HCT116 (cell line): ENCODE results near the gene TSPAN13. TPM values are rescaled to one million over a fixed set of nuclear protein-coding genes. Genes with fewer than 3 reads are reported as not detected.

Experiments used
- ATAC-seq: fragments of 200-7000 bp; cut with Tn5 transposase; 2 replicates; pipeline ENCODE4 v1.9.1; 2020; ENCODE audit warnings: mild to moderate bottlenecking, moderate library complexity
- BruUV-seq: library from RNA; stranded (reverse); fragments of 400-500 nt; replicated peaks from 2 replicates; lab custom pipeline; 2021; lab: Mats Ljungman, UMichigan
- CTCF ChIA-PET: fragments of 300-600 bp; sonication (Branson Sonifier 250); formaldehyde crosslinking; loops from one replicate; lab custom pipeline; 2021; ENCODE audit warnings: antibody characterized with exemption; lab: Charles Lee
- POLR2A ChIA-PET: fragments of 300-600, 350-600 bp; sonication (Branson Sonifier 250); formaldehyde crosslinking; loops from one replicate; lab custom pipeline; 2021; ENCODE audit warnings: antibody characterized with exemption; lab: Charles Lee
- RAD21 ChIA-PET, 2 experiments: fragments of 300-600 bp; sonication (Branson Sonifier 250); formaldehyde crosslinking; loops; one replicate each; lab custom pipeline; 2023; ENCODE audit warnings: low total read pairs in 2 of 2; ENCODE audit not compliant: uncharacterized antibody in 2 of 2, unreplicated experiment in 2 of 2, low non-redundant PET in 1 of 2; lab: Charles Lee
- DNase-seq: peaks from one replicate; pipeline ENCODE4 v3.0.0-alpha.2; 2010; ENCODE audit warnings: low read depth, low spot score
- H2AFZ ChIP-seq: fragments of 200-600 bp; shearing (Covaris generic), sonication (generic); 2 replicates; pipeline ENCODE4 v1.6.1; 2017; ENCODE audit warnings: low read depth, mixed run types, mixed read lengths, antibody characterized with exemption, low read length; ENCODE audit not compliant: poor library complexity, severe bottlenecking
- H3K27ac ChIP-seq: 2 replicates; pipeline ENCODE4 v1.5.1; 2012; ENCODE audit warnings: low read depth, low read length
- H3K27me3 ChIP-seq: fragments of 200-600 bp; sonication (generic); 2 replicates; pipeline ENCODE4 v1.6.1; 2016; ENCODE audit warnings: mixed run types, low read length, mixed read lengths; ENCODE audit not compliant: insufficient read depth
- H3K36me3 ChIP-seq, 2 experiments: fragments of 200-500 bp in 1 of 2; fragments of 200-600 bp in 1 of 2; sonication (Bioruptor generic) in 1 of 2; sonication (generic) in 1 of 2; 2 replicates each; pipeline versions ENCODE4 v1.5.1 to v1.6.1; 2014 to 2016; ENCODE audit warnings: low read length in 2 of 2, inconsistent platforms in 1 of 2, mixed read lengths in 1 of 2, mixed run types in 1 of 2; ENCODE audit not compliant: insufficient read depth in 2 of 2, control insufficient read depth in 1 of 2
- H3K4me1 ChIP-seq, 2 experiments: fragments of 200-600 bp in 1 of 2; sonication (generic) in 1 of 2; 2 replicates each; pipeline versions ENCODE4 v1.5.1 to v1.6.1; 2012 to 2017; ENCODE audit warnings: low read length in 2 of 2, inconsistent platforms in 1 of 2, mild to moderate bottlenecking in 1 of 2, mixed read lengths in 1 of 2, mixed run types in 1 of 2, moderate library complexity in 1 of 2; ENCODE audit not compliant: insufficient read depth in 2 of 2, control insufficient read depth in 1 of 2
- H3K4me2 ChIP-seq: fragments of 200-600 bp; sonication (generic); 2 replicates; pipeline ENCODE4 v1.6.1; 2017; ENCODE audit warnings: mixed run types, low read length, mixed read lengths
- H3K4me3 ChIP-seq, 2 experiments: fragments of 200-600 bp in 1 of 2; sonication (generic) in 1 of 2; replicated peaks in 1 of 2; 2 replicates each; pipeline ENCODE4 v1.5.1; 2011 to 2016; ENCODE audit warnings: low read length in 2 of 2, control low read depth in 1 of 2, low read depth in 1 of 2, mild to moderate bottlenecking in 1 of 2, mixed read lengths in 1 of 2, mixed run types in 1 of 2
- H3K79me2 ChIP-seq: fragments of 200-600 bp; sonication (generic); 2 replicates; pipeline ENCODE4 v1.6.1; 2017; ENCODE audit warnings: mild to moderate bottlenecking, mixed run types, low read length, moderate library complexity, mixed read lengths; ENCODE audit not compliant: insufficient read depth
- H3K9ac ChIP-seq: fragments of 200-600 bp; sonication (generic); 2 replicates; pipeline ENCODE4 v1.6.1; 2016; ENCODE audit warnings: low read length, mixed read lengths
- H3K9me2 ChIP-seq: fragments of 200-600 bp; sonication (generic), shearing (Covaris generic); 2 replicates; pipeline ENCODE4 v1.6.1; 2017; ENCODE audit warnings: mixed run types, mild to moderate bottlenecking, moderate library complexity; ENCODE audit not compliant: insufficient read depth
- H3K9me3 ChIP-seq, 2 experiments: fragments of 200-500 bp in 1 of 2; fragments of 200-600 bp in 1 of 2; sonication (Bioruptor generic) in 1 of 2; sonication (generic) in 1 of 2; 2 replicates each; pipeline ENCODE4 v1.6.1; 2014 to 2017; ENCODE audit warnings: low read length in 2 of 2, mixed read lengths in 2 of 2, inconsistent platforms in 1 of 2, low read depth in 1 of 2, mild to moderate bottlenecking in 1 of 2, mixed run types in 1 of 2, moderate library complexity in 1 of 2; ENCODE audit not compliant: control insufficient read depth in 1 of 2, insufficient read depth in 1 of 2
- H4K20me1 ChIP-seq: fragments of 200-600 bp; sonication (generic), shearing (Covaris generic); 2 replicates; pipeline ENCODE4 v1.6.1; 2017; ENCODE audit warnings: mixed run types, mild to moderate bottlenecking, moderate library complexity; ENCODE audit not compliant: insufficient read depth
- CBX3 ChIP-seq: IDR thresholded peaks from 2 replicates; pipeline ENCODE4 v1.6.1; 2012; ENCODE audit warnings: low read depth
- CEBPB ChIP-seq: IDR thresholded peaks from 2 replicates; pipeline ENCODE4 v1.6.1; 2012; ENCODE audit warnings: low read depth
- ELF1 ChIP-seq: IDR thresholded peaks from 2 replicates; pipeline ENCODE4 v1.6.1; 2012; ENCODE audit warnings: low read depth, borderline replicate concordance
- EZH2 ChIP-seq: fragments of 200-600 bp; sonication (generic); IDR thresholded peaks from 2 replicates; pipeline ENCODE4 v1.6.1; 2017; ENCODE audit warnings: antibody characterized with exemption, mixed run types
- EZH2phosphoT487 ChIP-seq: fragments of 200-600 bp; IDR thresholded peaks from 2 replicates; pipeline ENCODE4 v1.6.1; 2018; ENCODE audit warnings: antibody characterized with exemption, borderline replicate concordance
- FOSL1 ChIP-seq: IDR thresholded peaks from 2 replicates; pipeline ENCODE4 v1.6.1; 2012; ENCODE audit warnings: low read depth
- JUND ChIP-seq: IDR thresholded peaks from 2 replicates; pipeline ENCODE4 v1.6.1; 2012
- POLR2A ChIP-seq: IDR thresholded peaks from 2 replicates; pipeline ENCODE4 v1.7.0; 2011; ENCODE audit warnings: borderline replicate concordance; ENCODE audit not compliant: insufficient read depth, insufficient read length; ENCODE audit errors: extremely low read depth
- POLR2AphosphoS5 ChIP-seq: IDR thresholded peaks from 2 replicates; pipeline ENCODE4 v1.6.1; 2011; ENCODE audit warnings: mild to moderate bottlenecking, low read depth, low read length, moderate library complexity
- SIN3A ChIP-seq: IDR thresholded peaks from 2 replicates; pipeline ENCODE4 v1.6.1; 2012; ENCODE audit warnings: low read depth
- SRF ChIP-seq: IDR thresholded peaks from 2 replicates; pipeline ENCODE4 v1.6.1; 2012; ENCODE audit warnings: low read depth
- TCF7L2 ChIP-seq: IDR thresholded peaks from 2 replicates; pipeline ENCODE4 v1.7.0; 2011; ENCODE audit warnings: borderline replicate concordance, inconsistent platforms; ENCODE audit not compliant: insufficient read depth, insufficient read length; ENCODE audit errors: extremely low read depth
- YY1 ChIP-seq: IDR thresholded peaks from 2 replicates; pipeline ENCODE4 v1.6.1; 2011; ENCODE audit warnings: low read length, low read depth, moderate library complexity, mild to moderate bottlenecking; ENCODE audit not compliant: insufficient replicate concordance; ENCODE audit errors: extremely low read depth
- ZFX ChIP-seq: fragments of 450-650 bp; IDR thresholded peaks from 2 replicates; pipeline ENCODE4 v1.6.1; 2017
- ZNF274 ChIP-seq: fragments of 200-500 bp; sonication (Bioruptor generic); IDR thresholded peaks from 2 replicates; pipeline ENCODE4 v1.6.1; 2014; ENCODE audit warnings: mild to moderate bottlenecking, low read depth, low read length, inconsistent platforms
- intact Hi-C: fragments of 100-400 bp; cut with micrococcal nuclease; formaldehyde crosslinking; loops from 2 replicates; pipeline ENCODE4 v1.10.0; 2022
- total RNA-seq: library from RNA; stranded (reverse); gene quantifications from one replicate; pipeline ENCODE4 v1.2.1, GENCODE V29; 2021; ENCODE audit not compliant: unreplicated experiment
- TF ChIP-seq, protein P1 (sequence below): IDR thresholded peaks from 2 replicates; pipeline ENCODE4 v1.6.1; 2012
- TF ChIP-seq, protein P2 (sequence below): IDR thresholded peaks from 2 replicates; pipeline ENCODE4 v1.6.1; 2011; ENCODE audit warnings: mild to moderate bottlenecking, low read length, moderate library complexity; ENCODE audit not compliant: insufficient replicate concordance; ENCODE audit errors: extremely low read depth

Gene TSPAN13
- total RNA-seq, 1 experiment from 2014 or later: 18.5 TPM

DNA sequence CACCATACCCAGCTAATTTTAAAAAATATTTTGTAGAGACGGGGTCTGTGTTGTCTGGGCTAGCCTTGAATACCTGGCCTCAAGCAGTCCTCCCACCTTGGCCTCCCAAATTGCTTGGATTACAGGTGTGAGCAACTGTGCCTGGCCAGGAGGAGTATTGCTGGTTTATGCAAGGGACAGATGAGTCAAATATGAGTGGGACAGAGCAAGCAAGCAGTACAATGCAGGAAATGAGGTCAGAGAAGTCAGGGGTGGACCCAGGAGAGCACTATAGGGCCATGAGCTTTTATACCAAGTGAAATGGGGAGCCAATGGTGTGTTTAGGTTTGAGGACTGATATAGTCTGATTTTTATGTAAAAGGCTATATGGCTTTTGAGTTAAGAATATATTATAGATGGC lies 6.3 kb downstream of the TSPAN13 start:
- no peak for DNase-seq
- intact Hi-C loops: no loop called here
- Histone ChIP-seq H3K4me1 (peaks cover 0 to 3% of the 10 kb centered on the region in 2 experiments; a peak in 2 of 4 replicates), H3K4me2 (no peak overlapping the region), H2AFZ (no peak overlapping the region), H4K20me1 (no peaks in the 10 kb centered on the region), H3K9ac (no peak overlapping the region), H3K27ac (no peak overlapping the region), H3K36me3 (no peaks in the 10 kb centered on the region), H3K79me2 (0 out of 2 replicates have a peak, but pooled peaks cover 7% of the 10 kb centered on the region), H3K9me2 (no peaks in the 10 kb centered on the region), H3K4me3 (no peak overlapping the region), H3K9me3 (no peaks in the 10 kb centered on the region), H3K27me3 (no peaks in the 10 kb centered on the region)
- BruUV-seq: no TSS peak
- RAD21 ChIA-PET: no interaction called here
- TF ChIP-seq ZNF274 (no peak), SIN3A (no peak), POLR2AphosphoS5 (no peak), CEBPB (no peak), POLR2A (no peak), CBX3 (no peak), JUND (no peak)
- POLR2A ChIA-PET: no interaction called here
- CTCF ChIA-PET: no interaction called here
- ATAC-seq: no peak

DNA sequence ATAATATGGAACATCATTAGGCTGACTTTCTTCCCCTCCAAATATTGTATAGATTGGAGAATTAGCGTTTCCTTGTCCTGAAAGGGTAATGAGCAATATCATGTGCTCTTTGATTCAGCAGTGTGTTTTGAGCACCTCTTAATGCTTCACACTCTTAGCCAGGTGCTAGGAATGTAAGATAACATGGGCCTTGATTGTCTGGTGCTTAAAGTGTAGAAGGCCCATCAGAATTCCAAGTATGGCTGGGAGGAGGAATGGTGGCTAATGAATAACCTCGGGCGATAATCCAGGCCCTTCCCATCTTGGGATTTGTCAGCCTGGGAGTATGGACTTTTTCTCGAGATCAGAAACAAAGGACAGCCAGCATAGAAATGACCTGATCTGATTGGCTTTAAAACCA lies 8.6 kb downstream of the TSPAN13 start:
- Histone ChIP-seq H3K9me2 (no peaks in the 10 kb centered on the region), H3K27ac (no peak overlapping the region), H2AFZ (no peak overlapping the region), H3K4me1 (no peaks in the 10 kb centered on the region), H3K4me2 (no peak overlapping the region), H4K20me1 (no peaks in the 10 kb centered on the region), H3K9me3 (no peaks in the 10 kb centered on the region), H3K4me3 (no peak overlapping the region), H3K9ac (no peak overlapping the region), H3K79me2 (0 out of 2 replicates have a peak, but pooled peaks cover 4% of the 10 kb centered on the region), H3K36me3 (no peaks in the 10 kb centered on the region), H3K27me3 (no peaks in the 10 kb centered on the region)
- ChIA-PET POLR2A (no interaction called here), CTCF (no interaction called here), RAD21 (no interaction called here)
- no peak for DNase-seq
- intact Hi-C loops: no loop called here
- no peak for ATAC-seq
- BruUV-seq: no TSS peak
- no peak for TF ChIP-seq ELF1
- no peak for TF ChIP-seq EZH2phosphoT487
- TF ChIP-seq, protein P1, sequence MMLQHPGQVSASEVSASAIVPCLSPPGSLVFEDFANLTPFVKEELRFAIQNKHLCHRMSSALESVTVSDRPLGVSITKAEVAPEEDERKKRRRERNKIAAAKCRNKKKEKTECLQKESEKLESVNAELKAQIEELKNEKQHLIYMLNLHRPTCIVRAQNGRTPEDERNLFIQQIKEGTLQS: no peak
- TF ChIP-seq, protein P2, sequence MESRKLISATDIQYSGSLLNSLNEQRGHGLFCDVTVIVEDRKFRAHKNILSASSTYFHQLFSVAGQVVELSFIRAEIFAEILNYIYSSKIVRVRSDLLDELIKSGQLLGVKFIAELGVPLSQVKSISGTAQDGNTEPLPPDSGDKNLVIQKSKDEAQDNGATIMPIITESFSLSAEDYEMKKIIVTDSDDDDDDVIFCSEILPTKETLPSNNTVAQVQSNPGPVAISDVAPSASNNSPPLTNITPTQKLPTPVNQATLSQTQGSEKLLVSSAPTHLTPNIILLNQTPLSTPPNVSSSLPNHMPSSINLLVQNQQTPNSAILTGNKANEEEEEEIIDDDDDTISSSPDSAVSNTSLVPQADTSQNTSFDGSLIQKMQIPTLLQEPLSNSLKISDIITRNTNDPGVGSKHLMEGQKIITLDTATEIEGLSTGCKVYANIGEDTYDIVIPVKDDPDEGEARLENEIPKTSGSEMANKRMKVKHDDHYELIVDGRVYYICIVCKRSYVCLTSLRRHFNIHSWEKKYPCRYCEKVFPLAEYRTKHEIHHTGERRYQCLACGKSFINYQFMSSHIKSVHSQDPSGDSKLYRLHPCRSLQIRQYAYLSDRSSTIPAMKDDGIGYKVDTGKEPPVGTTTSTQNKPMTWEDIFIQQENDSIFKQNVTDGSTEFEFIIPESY: no peak
- TF ChIP-seq EZH2: no peak
- no peak for TF ChIP-seq FOSL1
- TF ChIP-seq TCF7L2: no peak
- no peak for TF ChIP-seq CBX3
- TF ChIP-seq SRF: no peak
- no peak for TF ChIP-seq YY1
- TF ChIP-seq ZFX: no peak
